Lower lobe of right lung (tissue), 2 donors: ENCODE data around the gene MAP1LC3B2. TPM values are rescaled to one million over a fixed set of nuclear protein-coding genes. Genes with fewer than 3 reads are reported as not detected.

ENCODE experiments used
- ATAC-seq, 2 donors: fragments of 200-7000 bp; cut with Tn5 transposase; one replicate each; pipeline ENCODE4 v1.9.1; 2020 to 2022; ENCODE audit warnings: mild to moderate bottlenecking in 2 of 2, moderate library complexity in 2 of 2
- DNase-seq: peaks from one replicate; pipeline ENCODE4 v3.0.0-alpha.2; 2020
- H3K27ac ChIP-seq: fragments of 200-600 bp; one replicate; pipeline ENCODE4 v1.8.0; 2022
- H3K27me3 ChIP-seq: fragments of 200-600 bp; one replicate; pipeline ENCODE4 v1.8.0; 2022; ENCODE audit warnings: low read depth
- H3K36me3 ChIP-seq: fragments of 200-600 bp; one replicate; pipeline ENCODE4 v1.8.0; 2022; ENCODE audit warnings: mild to moderate bottlenecking
- H3K4me1 ChIP-seq: fragments of 200-600 bp; one replicate; pipeline ENCODE4 v1.8.0; 2022
- H3K4me3 ChIP-seq: fragments of 200-600 bp; one replicate; pipeline ENCODE4 v1.8.0; 2022; ENCODE audit warnings: mild to moderate bottlenecking
- H3K9me3 ChIP-seq: fragments of 200-600 bp; one replicate; pipeline ENCODE4 v1.8.0; 2022
- CTCF ChIP-seq: fragments of 200-600 bp; IDR thresholded peaks from one replicate; pipeline ENCODE4 v1.8.0; 2022; ENCODE audit warnings: antibody characterized with exemption, mild to moderate bottlenecking
- intact Hi-C: fragments of 100-400 bp; cut with DNase I; formaldehyde crosslinking; loops from one replicate; pipeline ENCODE4 v1.11.0; 2022
- total RNA-seq: library from RNA; stranded (reverse); fragmentation: NEBNext Ultra II Directional; extraction: Animal tissue kit (Norgen Biotek cat#: 25700); gene quantifications from one replicate; pipeline ENCODE4 v1.2.1, GENCODE V29; 2021
- donor health status: DM: no; HTN: yes; CAD: no; lungs with severe emphysema.

Gene MAP1LC3B2
- total RNA-seq, 1 donor from 2014 or later = 1.9 TPM

DNA sequence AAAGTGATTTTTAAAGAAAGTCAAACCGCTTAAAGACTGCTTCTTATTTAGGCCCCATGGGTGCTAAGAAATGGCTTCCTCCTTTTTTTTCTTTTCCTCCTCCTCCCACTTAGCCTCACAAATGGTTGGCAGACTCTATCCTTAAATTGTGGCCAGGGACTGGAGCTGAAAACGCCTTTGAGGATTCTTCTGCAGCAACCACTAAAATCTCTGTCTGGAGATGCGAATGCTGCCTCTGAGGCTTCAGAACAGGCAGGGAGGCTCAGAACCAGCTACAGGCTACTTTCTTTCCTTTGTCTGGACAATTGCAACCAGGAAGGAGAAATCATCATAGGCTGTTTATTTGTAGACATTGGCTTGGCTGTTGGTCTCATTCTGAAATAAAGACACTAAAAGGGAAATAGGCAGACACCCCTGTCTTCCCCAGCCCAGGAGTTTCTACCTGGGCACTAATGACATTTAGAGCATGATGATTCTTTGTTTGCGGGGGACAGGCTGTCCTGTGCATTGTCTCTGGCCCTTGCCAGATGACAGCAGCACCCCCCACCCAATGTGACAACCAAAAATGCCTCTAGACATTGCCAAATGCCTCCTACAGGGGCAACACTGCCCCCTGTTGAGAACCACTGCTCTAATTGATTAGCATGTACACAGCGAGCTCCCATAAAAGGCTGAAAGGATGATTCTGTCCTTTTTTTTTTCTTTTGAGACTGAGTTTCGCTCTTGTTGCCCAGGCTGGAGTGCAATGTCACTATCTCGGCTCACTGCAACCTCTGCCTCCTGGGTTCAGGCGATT is 50.3 kb downstream of the MAP1LC3B2 start:
- peaks cover 8% of the 10 kb centered on the region for H3K4me1 ChIP-seq
- DNase-seq (no peak), ATAC-seq (no peak)
- H3K9me3 ChIP-seq = no peaks in the 10 kb centered on the region
- intact Hi-C loops = loop anchor here (10.0 kb wide), 1 partner anchor 45 kb away; no protein-coding TSS in a partner anchor
- H3K36me3 ChIP-seq = no peaks in the 10 kb centered on the region
- no peaks in the 10 kb centered on the region for H3K27me3 ChIP-seq
- no peak overlapping the region for H3K4me3 ChIP-seq
- TF ChIP-seq CTCF = peak; percentile 35
- no peak overlapping the region for H3K27ac ChIP-seq

GRCh38 chr12:116610971-116611541 is 51.9 kb downstream of the MAP1LC3B2 start:
- peak; percentile 32 to 58 for ATAC-seq
- Histone ChIP-seq H3K4me1 (peaks cover 8% of the 10 kb centered on the region), H3K9me3 (no peaks in the 10 kb centered on the region), H3K27ac (no peak overlapping the region), H3K27me3 (no peaks in the 10 kb centered on the region), H3K4me3 (no peak overlapping the region), H3K36me3 (no peaks in the 10 kb centered on the region)
- no peak for DNase-seq
- intact Hi-C loops = no loop called here
- no peak for TF ChIP-seq CTCF

DNA sequence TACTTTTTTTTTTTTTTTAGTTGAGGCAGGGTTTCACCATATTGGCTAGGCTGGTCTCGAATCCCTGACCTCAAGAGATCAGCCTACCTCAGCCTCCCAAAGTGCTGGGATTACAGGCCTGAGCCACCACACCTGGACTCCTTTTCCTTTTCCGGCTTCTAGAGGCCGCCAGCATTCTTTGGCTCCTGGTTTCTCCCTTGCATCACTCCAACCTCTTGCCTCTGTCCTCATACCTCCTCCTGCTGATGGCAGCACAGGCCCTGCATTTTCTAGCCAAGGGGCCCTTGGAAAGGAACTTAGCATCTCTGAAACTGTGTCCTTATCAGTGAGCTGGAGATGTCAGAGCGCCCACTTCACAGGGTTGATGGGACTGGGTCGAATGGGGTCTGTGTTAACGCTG is 53.3 kb downstream of the MAP1LC3B2 start:
- TF ChIP-seq CTCF = no peak
- intact Hi-C loops = no loop called here
- H3K9me3 ChIP-seq = no peaks in the 10 kb centered on the region
- DNase-seq (no peak), ATAC-seq (no peak)
- H3K4me3 ChIP-seq = no peak overlapping the region
- H3K4me1 ChIP-seq = peaks cover 8% of the 10 kb centered on the region
- H3K27me3 ChIP-seq = no peaks in the 10 kb centered on the region
- H3K36me3 ChIP-seq = no peaks in the 10 kb centered on the region
- no peak overlapping the region for H3K27ac ChIP-seq

DNA sequence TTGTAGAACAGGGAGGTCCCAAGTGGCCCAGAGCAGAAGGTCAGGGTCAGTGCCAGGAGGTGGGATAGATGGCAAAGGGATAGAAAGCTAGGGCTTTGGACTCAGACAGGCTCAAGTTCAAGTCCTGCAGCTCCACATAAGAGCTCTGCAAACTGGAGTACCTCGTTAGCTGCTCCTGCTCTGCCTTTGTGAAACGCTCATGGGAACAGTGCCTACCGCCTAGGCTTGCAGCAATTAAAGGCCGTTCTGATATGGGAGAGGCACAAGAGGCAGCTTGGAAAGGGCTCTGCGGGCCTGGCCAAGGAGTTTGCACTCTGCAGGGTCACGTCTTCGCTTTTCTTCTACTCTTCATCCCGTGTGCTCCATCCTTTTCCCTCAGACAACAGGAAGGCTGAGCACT is 54.1 kb downstream of the MAP1LC3B2 start:
- DNase-seq (no peak), ATAC-seq (peak in 1 of 2 donors; percentile 11)
- H3K27me3 ChIP-seq = no peaks in the 10 kb centered on the region
- H3K36me3 ChIP-seq = no peaks in the 10 kb centered on the region
- no peak overlapping the region for H3K27ac ChIP-seq
- intact Hi-C loops = no loop called here
- no peak overlapping the region for H3K4me3 ChIP-seq
- H3K4me1 ChIP-seq = peaks cover 8% of the 10 kb centered on the region
- no peak for TF ChIP-seq CTCF
- peaks cover under 1% of the 10 kb centered on the region for H3K9me3 ChIP-seq

DNA sequence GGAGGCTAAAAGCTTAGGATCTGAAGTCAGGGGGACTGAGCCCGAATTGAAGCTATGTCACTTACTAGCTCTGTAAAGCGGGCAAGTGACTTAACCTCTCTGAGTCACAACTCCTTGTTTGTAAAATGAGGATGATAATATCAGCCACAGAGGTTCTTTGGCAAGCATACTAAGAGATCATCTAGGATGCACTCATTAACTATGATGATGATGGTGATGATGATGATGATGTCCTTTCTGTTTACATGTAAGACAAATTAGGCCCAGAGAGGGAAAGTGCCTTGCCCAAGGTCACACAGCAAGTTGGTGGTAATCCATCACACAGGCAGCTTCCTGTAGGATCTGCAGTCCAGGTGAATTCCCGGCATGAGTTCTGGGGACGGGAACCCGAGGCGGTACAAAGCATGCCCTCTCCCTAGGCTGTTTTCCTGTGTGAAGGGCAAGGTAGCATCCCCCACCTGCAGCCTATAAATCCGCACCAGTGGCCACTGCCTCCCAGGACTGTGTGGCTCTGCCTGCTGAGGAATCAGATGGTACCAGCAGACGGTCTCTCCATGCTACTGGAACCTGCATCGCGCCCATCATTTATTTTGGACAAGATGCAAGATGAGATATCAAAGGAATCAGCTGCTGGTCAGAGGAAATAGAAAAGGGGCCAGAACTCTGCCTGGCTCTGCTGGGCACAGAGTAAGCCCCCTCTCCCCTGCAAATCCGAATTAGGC is 55.2 kb downstream of the MAP1LC3B2 start:
- H3K27ac ChIP-seq = no peak overlapping the region
- no peak overlapping the region for H3K4me3 ChIP-seq
- H3K4me1 ChIP-seq = peaks cover 4% of the 10 kb centered on the region
- intact Hi-C loops = no loop called here
- H3K27me3 ChIP-seq = no peaks in the 10 kb centered on the region
- no peak for DNase-seq
- no peak for TF ChIP-seq CTCF
- ATAC-seq = no peak
- no peaks in the 10 kb centered on the region for H3K36me3 ChIP-seq
- H3K9me3 ChIP-seq = peaks cover 3% of the 10 kb centered on the region
